UCSD-AML1 (cell line): Measurements from ENCODE around the gene CNGA2.

ENCODE experiments used
- DNase-seq: peaks from one replicate; lab custom pipeline; 2025; ENCODE audit not compliant: unreplicated experiment; lab: John Stamatoyannopoulos, UW

Gene CNGA2

GRCh38 chrX:151711787-151712186 lies 22.8 kb upstream of the CNGA2 start:
- no peak for DNase-seq

DNA sequence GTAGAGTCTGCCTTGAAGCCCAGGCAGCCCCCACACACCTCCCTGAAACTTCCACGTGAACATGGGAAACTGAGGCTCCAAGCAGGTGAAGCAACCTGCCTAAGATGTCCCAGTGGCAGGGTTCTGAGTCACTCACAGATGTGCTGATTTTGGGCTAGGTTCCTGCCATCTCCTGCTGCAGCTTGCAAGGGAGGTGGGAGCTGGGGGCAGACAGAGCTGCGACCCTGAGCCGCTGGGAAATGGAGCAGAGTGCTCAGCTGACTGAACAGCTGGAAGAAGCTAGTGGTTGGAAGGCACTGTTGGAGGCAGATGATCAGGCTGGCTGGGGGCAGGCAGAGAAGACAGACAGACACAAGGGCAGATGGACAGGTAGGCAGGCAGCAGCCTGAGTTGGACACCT lies 22.3 kb upstream of the CNGA2 start:
- no peak for DNase-seq

- peak; percentile 33 for DNase-seq
These were observed 20.7 kb upstream of the CNGA2 start for GRCh38 chrX:151713849-151714248.

DNA sequence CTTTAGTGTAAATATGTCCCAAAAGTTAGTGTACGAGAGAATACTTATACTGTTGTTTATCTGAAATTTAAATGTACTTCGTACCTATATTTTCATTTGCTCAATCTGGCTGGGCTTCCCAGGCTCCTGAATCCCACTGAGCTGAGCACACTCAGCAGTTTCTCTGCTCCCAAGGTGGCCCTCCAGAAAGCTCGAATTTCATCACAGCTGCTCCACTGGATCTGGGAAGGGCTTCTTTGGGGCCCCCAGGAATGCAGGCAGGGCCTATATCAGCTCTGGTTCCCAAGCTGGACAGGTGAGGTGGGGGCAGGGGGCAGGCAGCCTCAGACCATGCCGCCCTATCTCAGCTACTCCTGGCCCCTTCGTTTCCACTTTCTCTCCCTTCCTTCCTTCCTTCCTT lies 20.2 kb upstream of the CNGA2 start:
- DNase-seq: no peak

- no peak for DNase-seq
These were observed 18.8 kb upstream of the CNGA2 start, which contains the start of gene FATE1 for GRCh38 chrX:151715752-151716151. FATE1 (plus strand) TSS chrX:151716035; CDS start chrX:151716120, 85 bp downstream.

- no peak for DNase-seq
These were observed 12.2 kb upstream of the CNGA2 start for GRCh38 chrX:151722241-151722846.

- peak; percentile 14 for DNase-seq
These were observed 11.3 kb upstream of the CNGA2 start for GRCh38 chrX:151723156-151723760.

- no peak for DNase-seq
These were observed 9.8 kb upstream of the CNGA2 start for GRCh38 chrX:151724563-151725337.

- DNase-seq: peak; percentile 12
These were observed 9.3 kb upstream of the CNGA2 start for GRCh38 chrX:151725338-151725614.

- no peak for DNase-seq
These were observed 7.8 kb upstream of the CNGA2 start for GRCh38 chrX:151726751-151727150.

- no peak for DNase-seq
These were observed 7.2 kb upstream of the CNGA2 start for GRCh38 chrX:151727346-151727745.

- DNase-seq: no peak
These were observed 5.4 kb upstream of the CNGA2 start for GRCh38 chrX:151729056-151729725.

DNA sequence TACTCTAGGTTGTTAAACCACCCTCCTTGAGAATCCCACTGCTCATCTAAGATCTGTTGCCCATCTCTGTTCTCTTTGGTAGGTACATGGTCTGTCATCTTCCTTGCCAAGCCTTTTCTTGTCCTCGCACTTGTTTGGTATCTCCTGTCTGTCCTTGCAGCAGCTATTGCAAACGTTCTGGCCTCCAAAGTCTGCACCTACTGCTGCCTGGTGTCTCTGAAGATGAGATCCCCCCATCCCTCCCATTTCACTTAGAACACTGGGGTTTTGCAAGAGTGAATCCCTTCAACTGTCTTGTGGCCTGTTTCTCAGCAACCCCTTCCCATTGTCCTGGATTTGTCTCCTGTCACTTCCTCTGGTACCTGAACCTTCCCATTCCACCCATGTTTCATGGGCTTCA lies 673 bp downstream of the CNGA2 start:
- no peak for DNase-seq

DNA sequence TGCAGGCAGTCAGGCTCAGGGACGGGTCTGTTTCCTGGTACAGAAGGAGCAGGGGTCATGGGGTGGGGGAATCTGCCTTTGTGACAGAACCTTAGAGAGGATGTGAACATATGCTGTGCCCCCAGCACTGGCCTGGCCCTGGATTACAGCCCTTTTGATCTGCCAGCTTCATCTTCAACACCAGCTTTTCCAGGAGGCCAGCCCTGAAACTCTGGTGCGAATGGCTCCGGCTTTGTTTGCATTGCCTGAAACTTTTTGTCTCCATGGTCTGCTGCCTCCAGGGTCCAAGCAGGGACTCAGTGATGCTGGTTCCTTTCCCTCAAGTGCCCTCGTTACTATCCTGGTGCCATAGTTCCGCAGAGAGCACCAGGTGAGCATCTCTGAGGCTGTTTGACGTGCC lies 2.1 kb downstream of the CNGA2 start:
- DNase-seq: no peak

DNA sequence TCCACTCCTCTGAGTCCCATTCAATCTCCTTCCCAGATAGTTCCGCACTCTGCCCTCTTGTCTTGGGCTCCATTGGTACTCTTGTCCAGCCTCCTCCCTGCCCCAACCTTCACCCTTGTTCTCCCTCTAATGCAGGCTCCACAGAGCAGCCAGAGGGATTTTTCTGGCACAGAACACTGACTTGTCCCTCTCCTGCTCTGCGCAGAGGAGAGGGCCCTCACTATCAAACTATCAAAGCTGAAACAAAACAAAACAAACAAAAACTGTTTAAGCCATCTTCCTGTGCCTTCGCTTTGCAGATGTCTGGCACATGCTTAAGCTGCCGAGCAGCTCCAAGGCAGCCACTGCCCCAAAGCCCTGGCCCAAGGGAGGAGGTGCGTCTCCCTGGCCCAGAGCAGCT lies 2.9 kb downstream of the CNGA2 start:
- DNase-seq: no peak

DNA sequence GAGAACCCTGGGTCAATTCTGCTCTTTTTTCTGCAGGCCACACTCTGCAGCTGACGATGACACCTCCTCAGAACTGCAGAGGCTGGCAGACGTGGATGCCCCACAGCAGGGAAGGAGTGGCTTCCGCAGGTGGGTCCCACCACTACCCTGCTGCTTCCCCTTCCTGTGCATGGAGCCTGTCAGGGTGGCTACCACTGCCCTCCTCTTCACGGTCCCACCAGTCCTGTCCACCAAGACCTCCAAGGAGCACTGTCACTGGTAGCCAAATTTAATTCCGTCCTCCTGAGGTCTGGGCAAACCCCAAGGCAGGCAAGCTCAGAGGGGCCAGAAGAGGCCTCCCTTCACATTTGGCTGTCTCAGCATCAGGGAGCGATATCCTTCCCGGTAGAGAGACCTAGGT lies 4.2 kb downstream of the CNGA2 start:
- no peak for DNase-seq

DNA sequence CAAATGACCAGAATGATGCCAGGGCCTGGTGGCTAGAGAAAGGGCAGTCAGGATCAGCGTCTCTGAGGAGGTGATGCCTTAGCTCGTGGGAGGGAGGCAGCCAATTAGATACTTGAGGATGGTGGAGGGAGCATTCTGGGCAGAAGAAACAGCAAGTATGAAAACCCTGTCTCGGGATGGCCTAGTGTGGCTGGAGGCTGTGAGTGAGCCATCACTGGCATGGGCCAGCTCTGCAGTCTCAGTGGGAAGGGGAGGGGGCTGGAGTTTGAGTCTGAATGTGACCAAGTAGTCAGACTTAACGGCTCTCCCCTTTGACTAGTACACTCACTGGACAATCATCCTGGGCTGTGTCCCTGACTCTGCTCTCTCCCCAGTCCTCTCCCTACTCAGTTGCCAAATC lies 7.1 kb downstream of the CNGA2 start:
- DNase-seq: no peak

GRCh38 chrX:151742311-151742710 lies 7.8 kb downstream of the CNGA2 start:
- no peak for DNase-seq

GRCh38 chrX:151743651-151744470 lies 9.3 kb downstream of the CNGA2 start:
- no peak for DNase-seq

DNA sequence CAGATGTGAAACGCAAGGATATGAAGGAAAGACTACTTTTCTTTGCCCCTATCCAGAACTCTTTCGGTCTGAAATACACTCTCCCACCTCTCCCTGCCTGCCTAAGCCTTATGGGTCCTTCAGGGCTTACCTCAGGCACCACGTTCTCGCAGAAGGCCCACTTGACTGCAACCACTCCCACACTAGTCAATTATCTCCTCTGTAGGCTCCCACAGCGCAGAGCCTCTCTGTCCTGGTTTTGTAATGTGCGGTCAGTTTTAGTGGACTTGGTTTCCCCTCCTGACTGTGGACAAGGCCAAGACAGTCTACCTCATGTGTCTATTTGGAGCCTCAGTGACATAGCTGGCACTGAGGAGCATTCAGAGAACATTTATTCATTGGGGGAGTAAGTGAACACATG lies 11.1 kb downstream of the CNGA2 start:
- DNase-seq: no peak

DNA sequence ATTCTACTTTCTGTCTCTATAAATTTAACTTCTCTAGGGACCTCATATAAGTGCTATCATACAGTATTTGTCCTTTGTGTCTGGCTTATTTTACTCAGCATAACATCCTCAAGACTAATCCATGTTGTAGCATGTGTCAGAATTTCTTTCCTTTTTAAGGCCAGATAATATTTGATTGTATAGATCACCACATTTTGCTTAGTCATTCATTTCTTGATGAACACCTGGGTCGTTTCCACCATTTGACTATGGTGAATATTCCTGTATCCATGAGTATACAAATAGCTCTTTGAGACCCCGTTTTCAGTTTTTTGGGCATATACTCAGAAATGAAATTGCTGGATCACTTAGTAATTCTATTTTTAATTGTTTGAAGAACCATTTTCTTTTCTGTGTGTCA lies 12.0 kb downstream of the CNGA2 start:
- no peak for DNase-seq
